Measurements from ENCODE around the gene KPNA2. TPM values are rescaled to one million over a fixed set of nuclear protein-coding genes. Genes with fewer than 3 reads are reported as not detected.
A peak's percentile ranks its signal among the peaks of the same experiment; 100 is the strongest.
"Not testable (repeated sequence)": the region's sequence is repeated elsewhere in the genome, so short reads cannot be mapped to it uniquely, and the experiment has no call there.

KPNA2 gene
- 475 and 524 TPM in 2 replicates for total RNA-seq (2014; rRNA removed; shearing (Covaris generic))

DNA sequence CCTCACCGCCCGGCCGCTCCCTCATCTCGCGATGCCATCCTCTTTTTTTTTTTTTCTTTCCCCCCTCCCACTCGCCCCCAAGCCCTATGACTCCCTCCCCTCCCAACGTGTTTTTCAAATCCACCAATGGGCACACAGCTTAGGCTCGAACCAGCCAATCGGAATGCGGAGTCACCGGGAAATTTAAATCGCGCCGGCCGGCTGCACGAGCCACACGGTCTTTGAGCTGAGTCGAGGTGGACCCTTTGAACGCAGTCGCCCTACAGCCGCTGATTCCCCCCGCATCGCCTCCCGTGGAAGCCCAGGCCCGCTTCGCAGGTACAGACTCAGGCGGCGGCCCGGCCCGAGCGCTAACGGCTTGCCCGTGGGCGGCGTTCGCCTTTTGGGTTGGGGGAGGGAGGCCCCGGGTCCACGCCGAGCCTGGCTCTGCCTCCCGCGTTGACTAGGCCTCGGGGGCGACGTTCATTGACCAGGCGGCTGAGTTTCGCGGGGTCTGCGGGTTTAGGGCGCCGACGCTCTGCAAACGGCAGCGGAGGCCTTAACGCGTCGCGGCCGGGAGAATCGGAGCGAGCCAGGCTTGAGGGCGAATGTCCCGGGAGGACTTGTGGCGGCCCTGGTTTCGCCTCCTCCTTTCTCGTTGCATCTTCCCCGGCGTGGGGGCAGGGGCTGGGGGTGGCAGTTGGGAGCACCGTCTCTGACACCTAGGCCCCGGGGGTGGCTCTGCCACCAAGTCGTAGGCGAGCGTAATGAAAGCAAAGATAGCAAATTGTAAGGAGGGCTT is at the start of gene KPNA2:
Gene KPNA2 (plus strand): TSS at position 213 of the 781 bp plus-strand sequence. CDS start 1,398 bp downstream, outside the sequence.
- DNase-seq (ENCODE audit: low read depth), result peak; percentile 58

DNA sequence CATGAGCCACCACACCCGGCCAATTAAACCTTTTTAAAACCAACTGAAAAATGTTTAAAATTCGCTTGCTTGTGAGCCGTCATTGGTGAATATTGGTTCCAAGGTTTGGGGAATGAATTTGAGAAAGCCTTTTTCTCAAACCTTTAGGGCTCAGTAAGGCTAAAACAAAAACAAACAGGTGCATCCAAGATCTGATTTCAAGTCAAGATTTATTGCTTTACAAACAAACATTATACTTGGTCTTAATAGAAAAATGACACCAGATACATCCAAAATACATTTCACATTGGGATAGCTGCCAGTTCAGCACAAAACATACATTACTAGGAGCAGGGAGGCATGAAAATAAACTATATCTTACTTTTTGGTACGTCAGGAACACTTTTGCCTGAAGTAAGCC is 44.6 kb upstream of the KPNA2 start:
- DNase-seq (ENCODE audit: low read depth), result no peak

DNA sequence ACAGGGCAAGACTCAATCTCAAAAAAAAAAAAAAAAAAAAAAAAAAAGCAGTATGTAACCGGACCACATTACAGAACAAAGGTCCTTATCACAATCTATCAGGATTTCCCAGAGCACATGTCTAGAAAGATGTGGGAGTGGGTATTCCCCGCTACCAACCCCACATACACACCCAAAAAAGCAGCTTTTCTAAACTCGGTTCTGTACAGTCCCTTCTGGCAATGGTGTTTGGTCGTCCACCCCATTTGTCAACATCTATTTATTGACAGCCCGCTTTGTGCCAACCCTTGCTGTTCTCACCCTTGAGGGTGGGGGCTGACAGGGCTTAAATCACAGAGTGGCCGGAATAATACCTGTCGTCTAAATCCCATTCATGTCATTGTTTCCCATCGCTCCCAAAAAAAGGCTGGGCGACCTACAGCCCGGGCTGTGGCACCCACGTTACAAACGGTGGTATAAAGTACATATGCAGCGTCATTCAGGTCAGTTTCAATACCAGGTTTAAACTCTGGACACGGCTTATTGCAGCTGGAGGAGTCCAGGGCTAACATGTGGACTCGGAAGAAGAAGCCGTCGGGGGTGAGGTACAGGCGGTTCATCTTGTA is 42.9 kb upstream of the KPNA2 start:
- no peak for DNase-seq (ENCODE audit: low read depth)

DNA sequence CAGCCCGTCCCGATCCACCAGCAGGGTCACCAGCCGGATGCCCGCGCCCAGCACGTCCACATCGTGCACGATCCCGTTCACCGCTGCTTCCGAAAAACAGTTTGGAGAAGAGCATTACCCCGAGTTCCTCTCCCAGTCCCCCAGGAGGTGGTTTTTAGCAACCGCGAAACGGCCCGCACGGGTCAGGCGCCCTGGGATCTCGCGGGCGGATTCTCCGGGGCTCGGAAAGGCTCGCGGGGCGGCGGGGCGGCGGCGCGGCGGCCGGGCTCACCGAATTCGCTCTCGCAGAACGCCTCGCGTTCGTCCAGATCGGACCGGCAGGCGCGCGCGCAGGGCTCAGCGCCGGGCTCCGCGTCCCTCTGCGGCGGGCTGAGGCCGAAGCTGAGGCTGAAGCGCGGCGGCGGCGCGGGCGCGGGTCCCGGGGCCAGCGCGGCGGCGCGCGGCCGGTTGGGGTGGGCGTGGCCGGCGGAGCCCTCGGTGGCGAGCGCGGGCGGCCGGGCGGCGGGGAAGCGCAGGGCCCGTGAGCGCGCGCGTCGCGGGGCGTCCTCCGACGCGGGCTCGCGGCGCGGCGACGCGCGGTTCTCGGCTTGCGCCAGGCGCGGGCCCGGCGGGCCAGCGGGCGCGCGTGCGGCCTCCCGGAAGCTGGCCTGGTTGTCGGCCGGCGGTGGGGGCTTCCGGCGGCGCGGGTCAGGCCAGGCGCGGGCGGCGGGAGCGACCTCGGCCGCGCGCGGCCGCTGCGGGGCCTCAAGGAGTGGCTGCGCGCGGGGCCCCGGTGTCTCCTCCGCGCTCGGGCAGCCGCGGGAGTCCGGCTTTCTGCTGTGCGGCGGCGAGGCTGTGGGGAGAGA is 42.2 kb upstream of the KPNA2 start:
- DNase-seq (ENCODE audit: low read depth), result peak; percentile 94

DNA sequence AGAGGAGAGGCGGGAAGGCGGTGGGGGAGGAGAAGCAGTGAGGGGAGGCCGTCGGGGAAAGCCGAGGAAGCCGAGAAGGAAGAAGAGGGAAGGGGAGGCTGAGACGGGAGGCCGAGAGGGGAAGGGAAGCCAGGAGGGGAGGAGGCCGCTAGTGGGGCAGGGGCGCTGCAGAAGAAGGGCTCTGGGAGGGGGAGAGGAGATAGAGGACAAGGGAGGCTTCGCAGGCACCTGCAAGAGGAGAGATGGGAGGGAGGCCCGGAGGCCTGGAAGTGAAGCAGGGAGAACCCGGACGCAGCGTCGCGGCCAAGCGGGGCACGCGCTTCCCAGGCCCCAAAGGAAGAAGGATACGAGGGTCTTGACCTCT is 41.6 kb upstream of the KPNA2 start:
- DNase-seq (ENCODE audit: low read depth), result no peak

DNA sequence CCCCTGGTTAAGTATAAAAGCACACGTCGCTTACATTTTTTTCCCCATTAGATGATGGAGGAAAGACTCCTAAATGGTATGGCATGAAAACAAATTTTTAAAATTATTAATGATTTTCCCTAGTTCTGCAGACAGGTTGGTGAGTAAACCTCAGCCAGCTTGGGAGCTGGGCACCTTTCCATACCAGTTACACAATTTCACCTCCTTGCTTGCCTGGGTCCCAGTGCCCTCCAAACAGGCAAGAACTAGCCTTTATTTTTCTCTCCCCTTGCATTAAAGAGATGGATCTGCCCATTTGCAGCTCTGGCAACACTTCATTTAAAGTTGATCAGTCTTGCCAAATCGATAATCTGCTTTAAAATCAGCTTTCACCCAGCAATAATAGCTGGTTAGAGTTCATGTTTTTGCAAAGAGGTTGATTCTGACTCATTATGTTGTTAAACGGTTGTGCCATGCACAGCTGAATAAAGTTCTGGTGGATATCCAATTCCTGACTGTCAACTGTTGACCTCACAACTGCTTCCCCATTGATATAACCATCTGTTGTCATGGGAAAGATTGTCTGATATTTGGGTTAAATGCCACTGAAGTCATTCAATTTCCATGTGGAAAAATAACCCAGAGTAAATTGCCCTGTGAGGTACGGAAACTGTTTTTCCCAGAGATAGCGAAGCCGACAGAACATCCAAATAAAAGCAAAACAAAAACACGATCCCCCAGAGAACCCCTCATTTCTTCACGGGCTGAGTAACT is 40.5 kb upstream of the KPNA2 start:
- DNase-seq (ENCODE audit: low read depth), result peak; percentile 78

DNA sequence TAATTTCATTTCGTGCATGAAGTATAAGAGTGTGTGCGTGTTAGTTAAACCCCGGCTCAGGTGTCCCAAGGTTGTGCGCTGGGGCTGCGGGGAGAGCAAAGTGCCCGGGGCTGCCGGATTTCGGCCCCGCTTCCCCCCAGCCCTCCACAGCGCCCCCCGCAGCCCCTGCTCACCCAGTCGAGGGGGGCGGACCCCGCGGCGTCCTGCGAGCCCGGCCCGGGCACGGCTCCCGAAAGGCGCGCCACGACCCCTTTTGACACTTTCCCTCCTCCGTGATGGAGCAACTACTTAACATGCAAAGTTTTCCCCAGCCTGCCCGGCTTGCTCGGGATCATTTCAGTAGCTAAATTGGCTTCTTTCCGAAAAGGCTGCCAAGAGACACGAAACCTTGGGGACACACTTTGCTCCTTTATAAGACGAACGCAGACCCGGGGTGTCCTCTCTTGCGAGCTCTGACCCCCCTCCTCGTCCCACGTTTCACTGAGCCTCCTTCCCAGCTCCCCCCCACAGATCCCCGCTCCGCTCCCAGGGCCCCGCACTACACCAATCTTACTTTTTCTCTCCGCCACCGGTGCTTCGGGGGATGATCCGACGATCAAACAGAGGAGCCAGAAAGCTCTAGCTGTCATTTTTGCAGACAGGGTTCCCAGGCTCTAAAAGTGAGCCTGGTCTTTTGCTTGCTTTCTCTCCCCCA is 39.8 kb upstream of the KPNA2 start:
- DNase-seq (ENCODE audit: low read depth), result peak; percentile 18

DNA sequence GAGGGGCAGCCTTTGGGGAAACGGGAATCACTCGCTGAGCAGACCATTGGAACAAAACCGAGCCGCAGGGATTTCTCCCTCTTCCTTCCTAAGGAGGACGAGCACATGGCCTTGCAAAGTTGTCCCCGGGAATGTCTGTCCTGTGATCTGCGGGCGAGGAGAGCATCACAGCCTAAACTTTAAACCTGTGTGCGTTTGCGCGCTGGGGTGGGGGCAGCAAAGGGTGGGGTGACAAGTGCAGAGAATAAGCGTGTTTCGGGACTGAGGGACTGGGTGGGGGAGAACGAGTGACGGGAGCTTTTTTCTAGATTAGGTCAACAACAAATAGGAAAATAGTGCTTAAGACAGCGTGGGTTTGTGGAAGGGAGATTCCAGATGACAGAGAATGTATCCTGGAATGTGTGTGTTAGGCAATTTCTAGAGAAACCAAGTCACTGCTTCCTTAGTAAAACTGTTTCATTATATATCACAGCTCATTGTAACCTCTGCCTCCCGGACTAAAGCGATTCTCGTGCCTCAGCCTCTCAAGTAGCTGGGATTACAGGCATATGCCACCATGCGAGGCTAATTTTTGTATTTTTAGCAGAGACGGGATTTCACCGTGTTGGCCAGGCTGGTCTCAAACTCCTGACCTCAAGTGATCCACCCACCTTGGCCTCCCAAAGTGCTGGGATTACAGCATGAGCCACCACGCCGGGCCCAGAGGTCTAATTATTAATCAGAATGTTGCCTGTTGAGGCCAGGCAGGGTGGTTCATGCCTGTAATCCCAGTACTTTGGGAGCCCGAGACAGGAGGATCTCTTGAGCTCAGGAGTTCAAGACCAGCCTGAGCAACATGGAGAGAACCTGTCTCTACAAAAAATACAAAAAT is 39.0 kb upstream of the KPNA2 start, which contains the start of gene C17orf58:
Gene C17orf58 (minus strand): TSS at position 169 of the 871 bp plus-strand sequence. CDS start 271 bp downstream, outside the sequence.
- DNase-seq (ENCODE audit: low read depth), result peak; percentile 15

DNA sequence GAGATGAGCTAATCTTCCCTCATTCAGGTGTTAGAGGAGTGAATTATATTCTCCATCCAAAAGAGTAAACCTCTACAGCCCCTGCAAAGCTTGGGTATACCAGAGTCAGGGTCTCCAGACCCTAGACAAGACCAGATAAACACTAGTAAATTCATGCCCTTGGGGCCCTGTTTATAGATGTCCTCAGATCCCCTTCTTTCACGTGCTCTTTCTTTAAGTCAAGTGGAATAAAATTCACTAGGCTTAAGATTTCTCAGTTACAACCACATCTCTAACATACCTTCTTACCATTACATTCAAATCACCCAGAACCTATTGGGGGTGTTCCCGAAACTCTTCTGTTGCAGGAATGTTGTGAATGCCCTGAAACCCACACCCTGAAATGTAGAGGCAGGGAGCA is 37.1 kb upstream of the KPNA2 start:
- DNase-seq (ENCODE audit: low read depth), result no peak

DNA sequence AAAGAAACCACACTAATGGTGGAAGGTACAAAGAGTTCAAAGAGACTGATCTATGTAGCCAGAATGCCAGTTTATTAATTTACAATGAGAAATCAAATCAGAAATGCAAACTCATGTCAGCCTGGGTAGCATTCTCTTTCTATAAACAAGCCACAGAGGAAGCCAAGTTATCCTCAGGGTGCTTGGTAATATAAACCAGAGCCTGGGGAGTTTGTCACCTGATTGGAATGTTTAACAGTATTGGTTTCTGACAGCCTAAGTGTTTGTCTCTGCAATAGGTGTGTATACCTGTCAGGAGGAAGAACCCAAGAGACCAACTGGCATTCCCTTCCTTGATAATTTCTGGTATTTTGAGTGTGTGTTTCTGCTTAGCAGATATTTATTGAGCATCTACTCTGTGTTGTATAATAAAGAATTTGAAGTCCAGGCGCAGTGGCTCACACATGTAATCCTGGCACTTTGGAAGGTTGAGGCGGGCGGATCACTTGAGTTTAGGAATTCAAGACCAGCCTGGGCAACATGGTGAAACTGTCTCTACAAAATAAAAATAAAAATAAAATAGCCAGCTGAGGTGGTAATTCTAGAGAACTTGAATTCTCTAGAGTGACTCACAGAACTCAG is 36.1 kb upstream of the KPNA2 start:
- peak; percentile 14 for DNase-seq (ENCODE audit: low read depth)

DNA sequence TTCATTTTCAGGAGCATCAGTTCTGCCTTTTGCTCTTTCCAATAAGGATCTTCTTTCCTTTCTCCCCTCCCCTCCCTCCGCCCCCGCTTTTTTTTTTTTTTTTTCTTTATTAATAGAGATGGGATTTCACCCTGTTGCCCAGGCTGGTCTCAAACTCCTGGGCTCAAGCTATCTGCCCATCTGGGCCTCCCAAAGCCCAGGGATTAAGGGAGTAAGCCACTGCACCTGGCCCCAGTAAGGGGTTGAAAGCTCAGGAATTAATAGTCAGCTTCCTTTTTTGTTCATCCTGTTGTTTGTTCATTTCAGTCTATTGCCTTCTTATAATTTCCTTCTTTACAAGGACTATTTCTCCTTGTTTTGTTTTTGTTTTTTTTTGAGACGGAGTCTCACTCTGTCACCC is 31.3 kb upstream of the KPNA2 start:
- no peak for DNase-seq (ENCODE audit: low read depth)

DNA sequence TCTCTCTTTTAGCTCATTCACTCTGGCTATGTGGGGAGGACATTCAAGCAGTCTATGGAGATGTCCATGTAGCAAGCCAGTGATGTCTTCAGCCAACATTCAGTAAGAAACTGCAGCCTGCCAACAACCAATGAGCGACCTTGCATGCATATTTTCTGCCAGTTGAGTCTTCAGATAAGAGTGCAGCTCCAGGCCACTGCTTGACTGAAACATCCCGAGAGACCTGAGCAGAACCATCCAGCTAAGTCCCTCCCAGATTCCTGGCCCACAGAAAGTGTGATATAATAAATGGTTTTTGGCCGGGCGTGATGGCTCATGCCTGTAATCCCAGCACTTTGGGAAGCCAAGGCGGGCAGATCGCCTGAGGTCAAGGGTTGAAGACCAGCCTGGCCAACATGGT is 28.7 kb upstream of the KPNA2 start:
- no peak for DNase-seq (ENCODE audit: low read depth)

DNA sequence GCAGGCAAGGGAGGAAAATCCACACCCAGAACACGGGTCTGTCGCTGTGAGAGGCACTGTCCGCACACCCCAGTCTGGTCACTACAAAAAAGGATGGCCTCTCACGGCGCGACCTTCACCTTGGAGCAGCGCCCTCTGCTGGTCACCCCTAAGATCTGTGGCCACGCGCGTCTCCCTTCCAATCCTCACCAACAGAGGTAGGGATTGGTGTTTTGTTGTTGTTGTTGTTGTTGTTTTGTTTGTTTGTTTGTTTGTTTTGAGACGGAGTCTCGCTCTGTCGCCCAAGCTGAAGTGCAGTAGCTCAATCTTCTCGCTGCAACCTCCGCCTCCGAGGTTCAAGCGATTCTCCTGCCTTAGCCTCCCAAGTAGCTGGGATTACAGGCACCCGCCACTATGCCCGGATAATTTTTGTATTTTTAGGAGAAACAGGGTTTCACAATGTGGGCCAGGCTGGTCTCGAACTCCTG is 24.3 kb upstream of the KPNA2 start:
- DNase-seq (ENCODE audit: low read depth), result peak; percentile 54

DNA sequence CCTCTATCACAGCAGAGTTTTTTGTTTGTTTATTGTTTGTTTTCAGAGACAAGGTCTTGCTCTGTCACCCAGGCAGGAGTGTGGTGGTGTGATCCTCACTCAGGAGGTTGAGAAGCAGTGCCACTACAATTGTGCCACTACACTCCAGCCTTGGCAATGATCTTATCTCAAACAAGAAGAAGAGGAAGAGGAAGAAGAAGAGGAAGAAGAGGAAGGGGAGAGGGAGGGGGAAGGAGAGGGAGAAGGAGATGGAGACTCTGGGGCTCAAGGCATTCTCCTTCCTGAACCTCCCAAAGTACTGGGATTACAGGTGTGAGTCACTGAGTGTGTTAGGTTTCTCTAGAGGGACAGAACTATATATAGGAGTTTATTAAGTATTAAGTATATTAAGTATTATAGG is 22.1 kb upstream of the KPNA2 start:
- DNase-seq (ENCODE audit: low read depth), result no peak

DNA sequence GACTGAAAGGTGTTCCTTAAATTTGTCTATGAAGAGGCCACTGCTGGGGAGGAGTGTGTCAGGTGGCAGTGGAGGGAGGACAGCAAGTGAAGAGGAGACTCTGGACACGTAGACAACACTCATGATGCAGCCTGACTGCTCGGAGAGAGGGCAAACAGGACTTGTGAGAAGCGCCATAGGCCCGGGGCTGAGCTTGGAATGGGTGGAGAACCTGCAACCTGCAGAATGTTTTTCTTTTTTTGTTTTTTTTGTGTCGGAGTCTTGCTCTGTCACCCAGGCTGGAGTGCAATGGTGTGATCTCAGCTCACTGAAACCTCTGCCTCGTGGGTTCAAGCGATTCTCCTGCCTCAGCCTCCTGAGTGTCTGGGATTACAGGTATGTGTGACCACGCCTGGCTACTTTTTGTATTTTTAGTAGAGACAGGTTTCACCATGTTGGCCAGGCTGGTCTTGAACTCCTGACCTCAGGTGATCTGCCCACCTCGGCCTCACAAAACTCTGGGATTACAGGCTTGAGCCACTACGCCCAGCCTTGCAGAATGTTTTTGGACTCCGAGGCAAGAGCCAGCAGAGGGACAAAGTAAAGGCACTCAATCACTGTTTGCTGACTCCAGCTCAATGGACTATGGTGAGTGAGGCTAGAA is 20.3 kb upstream of the KPNA2 start:
- DNase-seq (ENCODE audit: low read depth), result no peak

DNA sequence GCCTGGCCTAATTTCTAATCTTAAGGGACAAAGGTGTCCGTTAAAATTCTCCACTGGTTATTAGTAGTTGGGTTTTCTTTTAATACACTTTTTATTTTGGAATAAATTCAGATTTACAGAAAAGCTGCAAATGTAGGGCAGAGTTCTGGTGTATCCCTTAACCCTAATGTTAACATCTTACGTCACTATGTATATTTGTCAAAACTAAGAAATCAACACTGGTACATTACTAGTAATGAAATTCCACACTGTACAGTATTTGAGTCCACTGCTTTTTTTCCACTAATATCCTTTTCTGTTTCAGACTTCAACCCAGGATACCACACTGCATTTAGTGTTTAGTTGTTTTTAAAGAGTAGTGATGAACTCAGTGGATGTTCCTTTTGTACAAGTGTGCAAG is 18.7 kb upstream of the KPNA2 start:
- DNase-seq (ENCODE audit: low read depth), result no peak

DNA sequence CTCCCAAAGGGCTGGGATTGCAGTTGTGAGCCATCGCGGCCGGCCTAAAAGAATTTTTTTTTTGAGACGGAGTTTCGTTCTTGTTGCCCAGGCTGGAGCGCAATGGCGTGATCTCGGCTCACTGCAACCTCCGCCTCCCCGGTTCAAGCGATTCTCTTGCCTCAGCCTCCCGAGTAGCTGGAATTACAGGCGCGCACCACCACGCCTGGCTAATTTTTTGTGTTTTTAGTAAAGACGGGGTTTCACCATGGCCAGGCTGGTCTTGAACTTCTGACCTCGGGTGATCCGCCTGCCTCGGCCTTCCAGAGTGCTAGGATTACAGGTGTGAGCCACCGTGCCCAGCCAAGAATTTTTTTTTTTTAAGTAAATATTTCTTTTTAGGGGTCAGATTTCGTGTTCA is 17.0 kb upstream of the KPNA2 start:
- not testable (repeated sequence) for DNase-seq (ENCODE audit: low read depth)

DNA sequence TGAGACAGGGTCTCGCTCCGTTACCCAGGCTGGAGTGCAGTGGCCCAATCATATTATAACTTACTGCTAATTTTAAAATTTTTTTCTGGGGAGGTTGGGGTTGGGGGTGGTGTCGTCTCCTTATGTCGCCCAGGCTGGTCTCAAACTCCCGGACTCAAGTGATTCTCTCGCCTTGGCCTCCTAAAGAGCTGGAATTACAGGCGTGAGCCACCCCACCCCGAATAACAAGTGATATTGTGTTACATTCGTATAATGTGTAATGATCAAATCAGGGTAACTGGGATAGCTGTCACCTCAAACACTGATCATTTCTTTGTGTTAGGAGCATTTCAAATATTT is 16.2 kb upstream of the KPNA2 start:
- peak; percentile 14 for DNase-seq (ENCODE audit: low read depth)
